Adipose tissue (tissue), 3 donors: ENCODE data around the gene SH3YL1. TPM values are rescaled to one million over a fixed set of nuclear protein-coding genes. Genes with fewer than 3 reads are reported as not detected.

ENCODE experiments used
- H3K27ac ChIP-seq: one replicate; pipeline ENCODE4 v1.5.1; 2013; ENCODE audit warnings: low read depth, low read length
- WGBS, 3 donors: extraction: QIAGEN DNeasy Blood & Tissue Kit; methylation state at CpG; one replicate each; pipeline ENCODE4 v1.1.7; 2013; 5-methylcytosine and 5-hydroxymethylcytosine counted together
- polyA plus RNA-seq, 3 donors: library from polyadenylated mRNA; stranded (reverse); fragments of 200-250 nt; gene quantifications; one replicate each; pipeline ENCODE4 v1.2.3, GENCODE V29; 2013
- donor health status: healthy with polysubstance abuse.
- donor health status: Bipolar disorder and iron deficiency.
- donor health status: healthy.

Gene SH3YL1
- polyA plus RNA-seq, 3 donors = 19.0 to 88.2 (median 22.7) TPM

DNA sequence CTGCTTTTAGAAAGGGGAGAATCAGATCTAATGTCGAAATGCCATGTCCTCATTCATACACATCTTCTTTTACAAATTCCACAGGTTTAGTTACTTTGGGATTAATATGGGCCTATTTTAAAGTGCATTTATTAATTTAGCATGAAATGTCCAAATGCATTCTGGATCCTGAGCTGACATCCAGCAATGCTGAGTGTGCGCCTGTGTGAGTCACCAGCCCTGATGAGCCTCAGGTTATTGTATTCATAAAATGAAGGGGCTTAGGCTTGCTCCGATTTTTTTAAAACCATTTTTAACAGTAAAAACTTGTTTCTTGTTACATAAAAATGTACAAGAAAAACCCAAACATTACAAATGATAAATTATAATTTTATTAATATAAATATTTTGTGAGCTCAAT is 94.1 kb downstream of the SH3YL1 start:
- WGBS, 3 donors = 80 to 93% (median 91%) methylated on average over 3 of the region's 3 CpGs
- no peak overlapping the region for H3K27ac ChIP-seq

Other genes with a start within 250 kb of the SH3YL1 start
- 1 to 10 TPM; 1.7 to 9.9 (median 5.5) TPM for gene FAM110C, start 217.5 kb downstream of the SH3YL1 start, polyA plus RNA-seq
- 10 to 100 TPM; 58.2 to 77.2 (median 65.4) TPM for gene ACP1, start 915 bp upstream of the SH3YL1 start, polyA plus RNA-seq
- gene ALKAL2, start 24.1 kb upstream of the SH3YL1 start, polyA plus RNA-seq = 10 to 100 TPM; 11.0 to 28.8 (median 16.4) TPM